Smooth muscle cell (in vitro differentiated cells): ENCODE measurements around the gene GBA2. TPM values are rescaled to one million over a fixed set of nuclear protein-coding genes. Genes with fewer than 3 reads are reported as not detected.

Source experiments
- DNase-seq: peaks from one replicate; lab custom pipeline; 2025; ENCODE audit not compliant: unreplicated experiment; lab: John Stamatoyannopoulos, UW
- H2AFZ ChIP-seq: fragments of 200-600 bp; sonication (generic); 2 replicates; pipeline ENCODE4 v1.6.0; 2016; ENCODE audit warnings: antibody characterized with exemption, low read depth, mild to moderate bottlenecking
- H3F3A ChIP-seq: fragments of 200-600 bp; sonication (generic); 2 replicates; pipeline ENCODE4 v1.6.0; 2017; ENCODE audit warnings: antibody characterized with exemption, low read depth
- H3K27ac ChIP-seq: fragments of 200-600 bp; sonication (generic); 2 replicates; pipeline ENCODE4 v1.5.1; 2016; ENCODE audit warnings: low read depth, mild to moderate bottlenecking
- H3K27me3 ChIP-seq: fragments of 200-600 bp; sonication (generic); 2 replicates; pipeline ENCODE4 v1.6.1; 2016; ENCODE audit warnings: low read depth, mild to moderate bottlenecking
- H3K36me3 ChIP-seq: fragments of 200-600 bp; sonication (generic); 2 replicates; pipeline ENCODE4 v1.5.1; 2016; ENCODE audit warnings: low read depth
- H3K4me1 ChIP-seq: fragments of 200-600 bp; sonication (generic); 2 replicates; pipeline ENCODE4 v1.5.1; 2016; ENCODE audit warnings: low read depth
- H3K4me2 ChIP-seq: fragments of 200-600 bp; sonication (generic); 2 replicates; pipeline ENCODE4 v1.6.0; 2016; ENCODE audit warnings: mild to moderate bottlenecking
- H3K4me3 ChIP-seq: fragments of 200-600 bp; sonication (generic); 2 replicates; pipeline ENCODE4 v1.5.1; 2016; ENCODE audit warnings: mild to moderate bottlenecking
- H3K79me2 ChIP-seq: fragments of 200-600 bp; sonication (generic); 2 replicates; pipeline ENCODE4 v1.6.0; 2016; ENCODE audit warnings: low read depth, mild to moderate bottlenecking
- H3K9ac ChIP-seq: fragments of 200-600 bp; sonication (generic); 2 replicates; pipeline ENCODE4 v1.6.0; 2016; ENCODE audit warnings: low read depth
- H3K9me3 ChIP-seq: fragments of 200-600 bp; sonication (generic); replicated peaks from 2 replicates; pipeline ENCODE4 v1.5.1; 2016; ENCODE audit warnings: low read depth
- H4K20me1 ChIP-seq: fragments of 200-600 bp; sonication (generic); 2 replicates; pipeline ENCODE4 v1.6.0; 2016; ENCODE audit warnings: low read depth
- CTCF ChIP-seq: fragments of 200-600 bp; sonication (generic); IDR thresholded peaks from 2 replicates; pipeline ENCODE4 v1.5.1; 2017; ENCODE audit warnings: borderline replicate concordance, mild to moderate bottlenecking, antibody characterized with exemption; ENCODE audit not compliant: insufficient read depth, poor library complexity, severe bottlenecking
- WGBS: methylation state at CpG from one replicate; pipeline ENCODE4 v1.1.7; 2016; ENCODE audit warnings: low lambda C conversion rate; 5-methylcytosine and 5-hydroxymethylcytosine counted together
- microRNA-seq: library from miRNA; unstranded; fragments of <30 nt; microRNA quantifications from one replicate; pipeline ENCODE4, GENCODE V29; 2016; ENCODE audit warnings: borderline number of aligned reads
- polyA plus RNA-seq: library from polyadenylated mRNA; unstranded; fragments of >200 nt; fragmentation: Nextera tagmentation; extraction: Ambion mirVana; gene quantifications from 2 replicates; pipeline ENCODE4 v1.2.1, GENCODE V29; 2016
- small RNA-seq: library from RNA; depleted of rRNA; stranded (forward); fragments of <200 nt; gene quantifications from one replicate; pipeline ENCODE3, GENCODE V24; 2014
- total RNA-seq: library from RNA; depleted of rRNA; stranded (reverse); fragments of >200 nt; gene quantifications from 2 replicates; pipeline ENCODE4 v1.2.3, GENCODE V29; 2014

Gene GBA2
- total and polyA plus RNA-seq, 2 experiments from 2014 or later = 35.3 to 37.8 TPM

DNA sequence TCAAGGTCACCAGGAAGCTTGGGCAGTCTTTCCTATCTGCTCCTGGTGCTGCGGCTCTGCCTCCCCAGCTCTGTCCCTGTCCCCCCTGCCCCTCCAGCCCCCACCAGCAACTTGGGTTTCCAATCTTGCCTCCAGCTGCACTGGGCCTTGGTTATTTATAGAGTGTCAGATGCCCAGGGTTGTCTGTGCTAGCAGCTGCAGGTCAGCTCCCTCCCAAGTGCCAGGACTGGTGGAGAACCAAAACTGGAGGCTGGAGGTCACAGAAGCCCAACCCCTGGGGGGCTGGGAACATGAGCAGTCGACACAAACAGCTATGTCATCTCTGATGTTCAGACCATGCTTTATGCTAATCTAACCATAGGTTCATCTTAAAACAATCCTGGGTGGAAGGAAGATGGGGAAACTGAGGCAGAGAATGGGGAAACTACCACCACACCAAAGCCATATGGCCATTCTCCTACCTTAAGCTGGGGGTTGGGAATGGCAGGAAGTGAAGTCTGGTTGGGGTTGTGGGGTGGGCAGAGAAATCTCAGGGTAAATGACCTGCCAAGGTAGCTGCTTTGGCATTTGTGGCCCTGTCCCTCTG, 61.0 kb downstream of the GBA2 start:
- Histone ChIP-seq H3K4me1 (peaks cover 18% of the 10 kb centered on the region), H3K9me3 (no peaks in the 10 kb centered on the region), H3K36me3 (no peaks in the 10 kb centered on the region), H3F3A (peaks cover 66% of the 10 kb centered on the region), H4K20me1 (peaks cover 66% of the 10 kb centered on the region), H3K4me3 (peak overlapping the region; percentile 70), H3K27me3 (no peaks in the 10 kb centered on the region), H3K79me2 (peaks cover 35% of the 10 kb centered on the region), H3K4me2 (peak overlapping the region; percentile 95), H2AFZ (no peak overlapping the region), H3K27ac (peak overlapping the region; percentile 95), H3K9ac (peak overlapping the region; percentile 19)
- WGBS = 78% methylated on average over 2 of the region's 2 CpGs
- no peak for DNase-seq
- TF ChIP-seq CTCF = no peak

DNA sequence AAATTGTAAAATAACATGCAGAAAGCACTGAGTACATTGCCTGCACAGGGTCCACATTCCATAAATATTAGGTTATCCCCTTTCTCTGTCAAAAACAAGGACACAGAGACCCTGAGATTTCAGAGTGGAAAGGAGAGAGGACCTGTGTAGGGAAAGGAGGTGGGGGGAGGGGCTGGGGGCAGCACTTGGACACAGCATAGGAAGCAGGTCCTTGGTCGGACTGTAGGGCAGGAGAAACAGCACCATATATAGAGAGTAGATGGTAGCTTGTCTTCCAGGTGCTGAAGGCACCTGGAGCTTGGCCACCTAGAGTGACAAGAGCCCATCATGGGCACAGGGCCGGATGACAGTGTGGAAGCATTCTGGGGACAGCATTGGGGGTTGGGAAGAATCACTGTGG, 61.7 kb downstream of the GBA2 start:
- DNase-seq = no peak
- no peak overlapping the region for H3K9ac ChIP-seq
- H3K4me3 ChIP-seq = peak overlapping the region; percentile 70
- no peaks in the 10 kb centered on the region for H3K36me3 ChIP-seq
- TF ChIP-seq CTCF = no peak
- H3K79me2 ChIP-seq = peaks cover 35% of the 10 kb centered on the region
- H2AFZ ChIP-seq = no peak overlapping the region
- peak overlapping the region; percentile 35 for H3K27ac ChIP-seq
- WGBS = 75% methylated on average over 2 of the region's 2 CpGs
- H3K9me3 ChIP-seq = no peaks in the 10 kb centered on the region
- H3K4me1 ChIP-seq = peaks cover 18% of the 10 kb centered on the region
- H3K27me3 ChIP-seq = no peaks in the 10 kb centered on the region
- H3K4me2 ChIP-seq = peak overlapping the region; percentile 95
- H3F3A ChIP-seq = peaks cover 73% of the 10 kb centered on the region
- H4K20me1 ChIP-seq = peaks cover 74% of the 10 kb centered on the region

Small RNA genes within 50 kb of the gene (microRNA-seq; reads per million reads assigned to microRNA genes)
- not detected for gene MIR6852
- gene MIR6853 = 2.3 reads per million

Small RNA genes within 50 kb of the gene (small RNA-seq; reads per million reads assigned to genes)
- not detected for gene MIR6853

Other genes starting within 250 kb of the GBA2 start
- 10.0 and 14.2 TPM in 2 replicates for gene TESK1, start 144.0 kb downstream of the GBA2 start, total RNA-seq
- 19.4 and 25.6 TPM in 2 replicates for gene TESK1, start 144.0 kb downstream of the GBA2 start, polyA plus RNA-seq
- 0.45 and 3.0 TPM in 2 replicates for gene CD72, start 130.8 kb downstream of the GBA2 start, total RNA-seq
- gene CD72, start 130.8 kb downstream of the GBA2 start, polyA plus RNA-seq = 2.9 and 3.9 TPM in 2 replicates
- gene SIT1, start 98.3 kb downstream of the GBA2 start, total RNA-seq = not detected in 2 replicates
- gene SIT1, start 98.3 kb downstream of the GBA2 start, polyA plus RNA-seq = not detected in 2 replicates
- gene RMRP, start 91.2 kb downstream of the GBA2 start, total RNA-seq = 10,156 and 21,067 TPM in 2 replicates
- not detected in 2 replicates for gene RMRP, start 91.2 kb downstream of the GBA2 start, polyA plus RNA-seq
- 9.8 and 19.6 TPM in 2 replicates for gene CCDC107, start 90.9 kb downstream of the GBA2 start, total RNA-seq
- 35.5 and 37.1 TPM in 2 replicates for gene CCDC107, start 90.9 kb downstream of the GBA2 start, polyA plus RNA-seq
- gene ARHGEF39, start 84.0 kb downstream of the GBA2 start, total RNA-seq = 0.49 and 2.1 TPM in 2 replicates
- gene ARHGEF39, start 84.0 kb downstream of the GBA2 start, polyA plus RNA-seq = 1.9 and 2.9 TPM in 2 replicates
- 1.7 and 4.6 TPM in 2 replicates for gene CA9, start 75.3 kb downstream of the GBA2 start, total RNA-seq
- 5.9 TPM in 1 of 2 replicates, not detected in the other for gene CA9, start 75.3 kb downstream of the GBA2 start, polyA plus RNA-seq
- 854 and 925 TPM in 2 replicates for gene TPM2, start 59.3 kb downstream of the GBA2 start, total RNA-seq
- 2,012 and 2,131 TPM in 2 replicates for gene TPM2, start 59.3 kb downstream of the GBA2 start, polyA plus RNA-seq
- gene TLN1, start 17.0 kb downstream of the GBA2 start, total RNA-seq = 130 and 150 TPM in 2 replicates
- 112 and 145 TPM in 2 replicates for gene TLN1, start 17.0 kb downstream of the GBA2 start, polyA plus RNA-seq
- gene CREB3, start 16.6 kb downstream of the GBA2 start, total RNA-seq = 66.9 and 73.5 TPM in 2 replicates
- 81.0 and 99.2 TPM in 2 replicates for gene CREB3, start 16.6 kb downstream of the GBA2 start, polyA plus RNA-seq
- 15.3 and 18.3 TPM in 2 replicates for gene RGP1, start 59 bp upstream of the GBA2 start, total RNA-seq
- gene RGP1, start 59 bp upstream of the GBA2 start, polyA plus RNA-seq = 12.8 and 14.6 TPM in 2 replicates
- gene MSMP, start 5.0 kb upstream of the GBA2 start, total RNA-seq = not detected in 2 replicates
- gene MSMP, start 5.0 kb upstream of the GBA2 start, polyA plus RNA-seq = not detected in 2 replicates
- 19.4 and 24.8 TPM in 2 replicates for gene NPR2, start 42.4 kb upstream of the GBA2 start, total RNA-seq
- 16.4 and 20.1 TPM in 2 replicates for gene NPR2, start 42.4 kb upstream of the GBA2 start, polyA plus RNA-seq
- 0.85 TPM in 1 of 2 replicates, not detected in the other for gene SPAG8, start 63.0 kb upstream of the GBA2 start, total RNA-seq
- 0.44 and 1.2 TPM in 2 replicates for gene SPAG8, start 63.0 kb upstream of the GBA2 start, polyA plus RNA-seq
- gene HINT2, start 65.8 kb upstream of the GBA2 start, total RNA-seq = 7.7 and 20.4 TPM in 2 replicates
- 66.7 and 67.8 TPM in 2 replicates for gene HINT2, start 65.8 kb upstream of the GBA2 start, polyA plus RNA-seq
- not detected in 2 replicates for gene FAM221B, start 79.5 kb upstream of the GBA2 start, total RNA-seq
- gene FAM221B, start 79.5 kb upstream of the GBA2 start, polyA plus RNA-seq = not detected in 2 replicates
- 4.5 and 4.9 TPM in 2 replicates for gene TMEM8B, start 80.0 kb upstream of the GBA2 start, total RNA-seq
- gene TMEM8B, start 80.0 kb upstream of the GBA2 start, polyA plus RNA-seq = 12.4 and 18.7 TPM in 2 replicates
- gene OR13J1, start 121.2 kb upstream of the GBA2 start, total RNA-seq = not detected in 2 replicates
- not detected in 2 replicates for gene OR13J1, start 121.2 kb upstream of the GBA2 start, polyA plus RNA-seq
- gene HRCT1, start 157.0 kb upstream of the GBA2 start, total RNA-seq = 1.1 TPM in 1 of 2 replicates, not detected in the other
- 0.45 TPM in 1 of 2 replicates, not detected in the other for gene HRCT1, start 157.0 kb upstream of the GBA2 start, polyA plus RNA-seq
- gene SPAAR, start 160.3 kb upstream of the GBA2 start, total RNA-seq = not detected in 2 replicates
- 0.26 TPM in 2 replicates for gene SPAAR, start 160.3 kb upstream of the GBA2 start, polyA plus RNA-seq
- 0.13 TPM in 1 of 2 replicates, not detected in the other for gene OR2S2, start 208.9 kb upstream of the GBA2 start, total RNA-seq
- 0.21 TPM in 1 of 2 replicates, not detected in the other for gene OR2S2, start 208.9 kb upstream of the GBA2 start, polyA plus RNA-seq